ENCODE measurements around the gene YES1.

Gene YES1

GRCh38 chr18:681985-682384, 130.1 kb downstream of the YES1 start:
- no peak for DNase-seq

GRCh38 chr18:680392-680791, 131.7 kb downstream of the YES1 start:
- no peak for DNase-seq

GRCh38 chr18:679516-679915, 132.5 kb downstream of the YES1 start:
- DNase-seq: no peak

GRCh38 chr18:678482-679182, 133.4 kb downstream of the YES1 start:
- no peak for DNase-seq

- DNase-seq: no peak
Observed at GRCh38 chr18:677951-678381, 134.1 kb downstream of the YES1 start.

- no peak for DNase-seq
Observed at GRCh38 chr18:677145-677544, 134.9 kb downstream of the YES1 start.

- no peak for DNase-seq
Observed at GRCh38 chr18:676736-677135, 135.3 kb downstream of the YES1 start.

- no peak for DNase-seq
Observed at GRCh38 chr18:676069-676468, 136.0 kb downstream of the YES1 start.

- DNase-seq: no peak
Observed at GRCh38 chr18:675307-675706, 136.7 kb downstream of the YES1 start.

- no peak for DNase-seq
Observed at GRCh38 chr18:673769-674168, 138.3 kb downstream of the YES1 start.

- no peak for DNase-seq
Observed at GRCh38 chr18:673317-673716, 138.7 kb downstream of the YES1 start.

Data from RPMI8226 (cell line).